CD4-positive, alpha-beta T cell (primary cell): Measurements from ENCODE around the gene SLC20A1. TPM values are rescaled to one million over a fixed set of nuclear protein-coding genes. Genes with fewer than 3 reads are reported as not detected.

Experiments
- ATAC-seq: fragments of 200-7000 bp; cut with Tn5 transposase; one replicate; pipeline ENCODE4 v1.10.0; 2022; ENCODE audit warnings: mild to moderate bottlenecking; ENCODE audit not compliant: poor library complexity
- CTCF ChIA-PET: fragments of 350-600 bp; sonication (Branson Sonifier 250); formaldehyde crosslinking; loops from one replicate; lab custom pipeline; 2021; ENCODE audit warnings: antibody characterized with exemption, inconsistent platforms; lab: Charles Lee
- POLR2A ChIA-PET: fragments of 350-600 bp; sonication (Branson Sonifier 250); formaldehyde crosslinking; loops from one replicate; lab custom pipeline; 2021; ENCODE audit warnings: antibody characterized with exemption, inconsistent platforms; lab: Charles Lee
- DNase-seq, 14 experiments: peaks; one replicate each; pipeline ENCODE4 v3.0.0-alpha.2; 2013 to 2020; ENCODE audit warnings: mixed read lengths in 2 of 14
- H3K27ac ChIP-seq, 2 donors: one replicate each; pipeline versions ENCODE4 v1.5.1 to v1.7.0; 2013; ENCODE audit warnings: low read length in 2 of 2, low read depth in 1 of 2, mild to moderate bottlenecking in 1 of 2
- H3K27me3 ChIP-seq, 2 experiments: 1 replicate in 1 of 2; 2 replicates in 1 of 2; pipeline versions ENCODE4 v1.6.1 to v1.7.0; 2013; ENCODE audit warnings: low read length in 2 of 2, control low read depth in 1 of 2, mild to moderate bottlenecking in 1 of 2, moderate library complexity in 1 of 2; ENCODE audit not compliant: insufficient read depth in 2 of 2, control insufficient read depth in 1 of 2
- H3K36me3 ChIP-seq: one replicate; pipeline ENCODE4 v1.6.1; 2013; ENCODE audit warnings: low read length, control low read depth; ENCODE audit not compliant: insufficient read depth
- H3K4me1 ChIP-seq: one replicate; pipeline ENCODE4 v1.6.1; 2013; ENCODE audit warnings: low read length, control low read depth; ENCODE audit not compliant: insufficient read depth
- H3K4me3 ChIP-seq: one replicate; pipeline ENCODE4 v1.5.1; 2013; ENCODE audit warnings: mild to moderate bottlenecking, low read length, moderate library complexity
- H3K9me3 ChIP-seq, 2 experiments: 1 replicate in 1 of 2; 2 replicates in 1 of 2; pipeline versions ENCODE4 v1.6.1 to v1.7.0; 2013; ENCODE audit warnings: low read length in 2 of 2, mild to moderate bottlenecking in 2 of 2, control low read depth in 1 of 2, moderate library complexity in 1 of 2; ENCODE audit not compliant: control insufficient read depth in 1 of 2, insufficient read depth in 1 of 2
- H3K27ac Mint-ChIP-seq: one replicate; pipeline ENCODE4 v1.8.0; 2020; ENCODE audit warnings: mixed read lengths
- H3K27me3 Mint-ChIP-seq: one replicate; pipeline ENCODE4 v1.8.0; 2021; ENCODE audit warnings: mixed read lengths
- H3K36me3 Mint-ChIP-seq: one replicate; pipeline ENCODE4 v1.8.0; 2021; ENCODE audit warnings: low read depth, mixed read lengths
- H3K4me1 Mint-ChIP-seq: one replicate; pipeline ENCODE4 v1.8.0; 2021; ENCODE audit warnings: low read depth, mixed read lengths
- H3K4me3 Mint-ChIP-seq: one replicate; pipeline ENCODE4 v1.8.0; 2020; ENCODE audit warnings: mild to moderate bottlenecking, mixed read lengths
- H3K9me3 Mint-ChIP-seq: one replicate; pipeline ENCODE4 v1.8.0; 2020; ENCODE audit warnings: mixed read lengths
- CTCF ChIP-seq: fragments of 200-600 bp; IDR thresholded peaks from one replicate; pipeline ENCODE4 v1.8.0; 2022; ENCODE audit warnings: antibody characterized with exemption, mild to moderate bottlenecking
- intact Hi-C, 2 experiments: fragments of 100-400 bp; cut with DNase I in 1 of 2; cut with micrococcal nuclease in 1 of 2; formaldehyde crosslinking; loops; one replicate each; pipeline versions ENCODE4 v1.15.1 to v1.9.0; 2023 to 2025; cut with DNase I, micrococcal nuclease
- total RNA-seq, 174 experiments: library from RNA in 2 of 174; stranded (reverse) in 2 of 174; gene quantifications; one replicate each; pipeline ENCODE4 v1.2.3 and lab custom pipeline; 2021 to 2026

The SLC20A1 gene
- total RNA-seq, 2 experiments from 2014 or later = 130 to 139 TPM

GRCh38 chr2:112640800-112641675, 4.7 kb upstream of the SLC20A1 start:
- no peak for DNase-seq
- Mint-ChIP-seq H3K27ac (no peak overlapping the region), H3K36me3 (no peaks in the 10 kb centered on the region), H3K4me1 (peaks cover 28% of the 10 kb centered on the region), H3K4me3 (no peak overlapping the region), H3K9me3 (no peaks in the 10 kb centered on the region), H3K27me3 (no peaks in the 10 kb centered on the region)
- no peak for TF ChIP-seq CTCF
- intact Hi-C loops = loop anchor here in 1 of 2 experiments (5.0 kb wide), 2 partner anchors 54 to 584 kb away; partner anchors contain the start of gene TMEM87B
- ATAC-seq = no peak
- no peaks in the 10 kb centered on the region for H3K9me3 ChIP-seq
- H3K4me3 ChIP-seq = no peak overlapping the region
- peaks cover 30% of the 10 kb centered on the region for H3K4me1 ChIP-seq
- H3K36me3 ChIP-seq = no peaks in the 10 kb centered on the region
- POLR2A ChIA-PET = interaction anchor here (1.2 kb wide), 1 partner anchor 10 kb away, joined by 3 read pairs; no protein-coding TSS in a partner anchor
- no peak overlapping the region for H3K27ac ChIP-seq
- no peaks in the 10 kb centered on the region for H3K27me3 ChIP-seq
- CTCF ChIA-PET = interaction anchor here (1.1 kb wide), 1 partner anchor 40 kb away, joined by 3 read pairs; no protein-coding TSS in a partner anchor

GRCh38 chr2:112641701-112642100, 4.0 kb upstream of the SLC20A1 start:
- H3K36me3 Mint-ChIP-seq = peaks cover 2% of the 10 kb centered on the region
- Histone ChIP-seq H3K4me3 (no peak overlapping the region), H3K27ac (no peak overlapping the region), H3K9me3 (no peaks in the 10 kb centered on the region), H3K27me3 (no peaks in the 10 kb centered on the region), H3K4me1 (peaks cover 25% of the 10 kb centered on the region), H3K36me3 (no peaks in the 10 kb centered on the region)
- TF ChIP-seq CTCF = no peak
- H3K9me3 Mint-ChIP-seq = no peaks in the 10 kb centered on the region
- no peaks in the 10 kb centered on the region for H3K27me3 Mint-ChIP-seq
- intact Hi-C loops = loop anchor here in 1 of 2 experiments (5.0 kb wide), 2 partner anchors 54 to 584 kb away; partner anchors contain the start of gene TMEM87B
- peak overlapping the region; percentile 43 for H3K27ac Mint-ChIP-seq
- peaks cover 22% of the 10 kb centered on the region for H3K4me1 Mint-ChIP-seq
- CTCF ChIA-PET = interaction anchor here (1.1 kb wide), 1 partner anchor 41 kb away, joined by 3 read pairs; no protein-coding TSS in a partner anchor
- no peak overlapping the region for H3K4me3 Mint-ChIP-seq
- DNase-seq = no peak
- no peak for ATAC-seq
- POLR2A ChIA-PET = interaction anchor here (1.2 kb wide), 1 partner anchor 10 kb away, joined by 3 read pairs; no protein-coding TSS in a partner anchor

GRCh38 chr2:112642561-112642960, 3.2 kb upstream of the SLC20A1 start:
- ChIA-PET CTCF (interaction anchor here (1.4 kb wide), 1 partner anchor 43 kb away, joined by 3 read pairs; no protein-coding TSS in a partner anchor), POLR2A (interaction anchor here (1.0 kb wide), 1 partner anchor 11 kb away, joined by 6 read pairs; no protein-coding TSS in a partner anchor)
- Histone ChIP-seq H3K9me3 (no peaks in the 10 kb centered on the region), H3K4me3 (no peak overlapping the region), H3K27ac (no peak overlapping the region), H3K4me1 (peaks cover 29% of the 10 kb centered on the region), H3K36me3 (peaks cover 4% of the 10 kb centered on the region), H3K27me3 (no peaks in the 10 kb centered on the region)
- H3K27me3 Mint-ChIP-seq = no peaks in the 10 kb centered on the region
- H3K27ac Mint-ChIP-seq = no peak overlapping the region
- TF ChIP-seq CTCF = no peak
- H3K9me3 Mint-ChIP-seq = no peaks in the 10 kb centered on the region
- DNase-seq = no peak
- intact Hi-C loops = loop anchor here in 1 of 2 experiments (5.0 kb wide), 2 partner anchors 55 to 585 kb away; partner anchors contain the start of gene TMEM87B
- H3K36me3 Mint-ChIP-seq = peaks cover 10% of the 10 kb centered on the region
- no peak for ATAC-seq
- peak overlapping the region; percentile 1 for H3K4me3 Mint-ChIP-seq
- peaks cover 29% of the 10 kb centered on the region for H3K4me1 Mint-ChIP-seq
